CD4-positive, alpha-beta T cell treated with Interleukin-21 for 1 hour (primary cell): Measurements from ENCODE around the gene COLEC12.

Experiments used
- DNase-seq: peaks from one replicate; pipeline ENCODE4 v3.0.0-alpha.2; 2020

The COLEC12 gene

DNA sequence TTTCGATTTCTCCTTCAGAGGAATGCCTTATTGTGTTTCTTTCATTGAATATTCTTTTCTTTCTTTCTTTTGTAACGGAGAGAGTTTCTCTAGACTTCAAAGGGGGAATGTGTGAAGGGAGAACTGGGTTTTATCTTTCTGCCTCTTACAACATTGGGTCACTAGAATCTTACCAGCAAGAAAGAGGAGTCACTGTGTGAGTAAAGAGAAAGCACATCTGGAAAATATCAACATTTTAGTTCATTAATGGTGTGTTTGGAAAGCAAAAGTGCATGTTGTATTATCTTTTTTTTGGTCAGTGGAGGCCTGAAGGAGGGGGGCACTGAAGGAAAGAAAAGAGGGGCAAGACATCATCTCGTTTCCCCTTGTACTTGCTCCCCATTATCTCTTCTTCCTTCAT lies 146.0 kb downstream of the COLEC12 start:
- no peak for DNase-seq

GRCh38 chr18:354003-354402 lies 146.5 kb downstream of the COLEC12 start:
- no peak for DNase-seq

DNA sequence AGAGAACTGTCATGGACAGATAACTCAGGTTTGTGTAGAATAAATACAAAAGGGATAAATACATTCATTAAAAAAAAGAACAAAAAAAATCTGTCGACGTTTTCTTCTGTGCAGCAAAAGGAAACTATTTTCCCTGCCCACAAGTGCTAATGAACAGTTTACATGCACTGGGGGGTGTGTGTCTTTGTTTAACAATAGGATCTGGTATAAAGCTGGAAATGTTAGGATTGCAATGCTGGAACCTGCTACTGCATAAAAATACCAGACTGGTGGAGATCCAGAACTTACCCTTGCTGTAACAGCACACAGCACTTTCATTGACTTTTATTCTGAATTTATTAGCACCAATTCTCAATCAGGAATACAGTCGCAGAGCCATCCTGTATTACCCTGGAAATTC lies 148.1 kb downstream of the COLEC12 start:
- DNase-seq = no peak

DNA sequence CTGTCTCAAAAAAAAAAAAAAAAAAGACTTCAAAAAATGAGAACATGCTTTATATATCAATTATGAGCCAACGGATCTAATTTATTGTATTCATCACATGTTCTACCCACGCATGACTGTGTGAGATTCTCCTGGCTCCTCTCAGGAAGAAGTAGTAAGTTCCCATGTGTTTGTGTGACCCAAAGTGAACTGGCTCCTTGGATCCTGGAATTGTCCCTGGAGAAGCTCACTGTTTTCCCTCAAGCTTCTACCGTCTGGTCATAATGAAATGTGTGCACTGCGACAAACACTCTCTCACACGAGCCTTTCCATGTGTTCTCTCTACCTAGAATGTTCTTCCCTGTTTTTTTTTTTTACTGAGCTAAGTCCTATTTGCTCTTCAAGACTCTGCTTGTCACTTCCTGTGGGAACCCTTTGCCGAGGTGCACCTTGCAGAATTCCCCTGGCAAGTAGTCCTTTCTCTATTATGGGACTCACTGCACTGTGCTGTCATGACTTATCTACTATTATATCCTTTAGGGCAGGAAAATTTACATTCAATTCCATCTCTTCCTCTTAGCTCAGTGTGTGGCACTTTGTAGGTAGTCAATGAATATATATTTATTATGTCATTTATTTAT lies 149.4 kb downstream of the COLEC12 start:
- no peak for DNase-seq

DNA sequence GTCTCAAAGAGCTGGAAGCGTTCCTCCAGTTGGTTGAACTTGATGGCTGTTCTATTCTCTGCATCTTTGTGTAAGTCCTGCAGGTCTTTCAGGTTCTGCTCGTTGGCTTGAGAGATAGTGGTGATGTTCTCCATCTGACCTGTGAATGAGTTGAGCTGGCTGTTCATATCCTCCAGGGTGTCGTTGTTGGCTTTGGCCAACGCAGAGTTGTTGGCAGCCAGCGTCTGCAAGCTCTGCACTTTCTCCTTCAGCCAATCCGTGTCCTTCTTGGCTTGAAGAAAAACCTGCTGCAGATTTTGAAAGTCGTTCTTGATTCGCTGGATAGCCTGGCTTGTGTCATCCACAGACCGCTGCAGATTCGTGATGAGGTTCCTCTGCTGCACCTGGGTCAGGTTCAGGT lies 153.9 kb downstream of the COLEC12 start:
- no peak for DNase-seq

DNA sequence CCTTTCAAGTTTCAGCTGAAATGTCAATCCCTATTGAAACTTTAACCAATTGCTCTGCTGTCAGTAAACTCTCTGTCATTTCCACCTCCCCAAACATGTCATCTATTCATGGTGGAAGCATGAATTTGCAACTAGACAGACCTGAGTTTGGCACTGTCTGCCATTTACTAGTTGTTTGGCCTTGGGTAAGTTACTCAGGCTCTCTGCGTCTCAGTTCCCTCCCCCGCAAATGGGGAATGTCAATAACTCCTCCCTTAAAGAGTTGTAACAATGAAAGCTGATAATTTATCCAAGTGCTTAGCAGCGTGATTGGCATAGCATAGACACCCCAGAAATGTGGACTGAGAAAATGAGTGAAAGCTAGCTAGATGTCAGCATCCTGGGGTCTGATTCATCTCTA lies 159.4 kb downstream of the COLEC12 start:
- no peak for DNase-seq

- no peak for DNase-seq
Measured at GRCh38 chr18:340044-340443, 160.5 kb downstream of the COLEC12 start.

DNA sequence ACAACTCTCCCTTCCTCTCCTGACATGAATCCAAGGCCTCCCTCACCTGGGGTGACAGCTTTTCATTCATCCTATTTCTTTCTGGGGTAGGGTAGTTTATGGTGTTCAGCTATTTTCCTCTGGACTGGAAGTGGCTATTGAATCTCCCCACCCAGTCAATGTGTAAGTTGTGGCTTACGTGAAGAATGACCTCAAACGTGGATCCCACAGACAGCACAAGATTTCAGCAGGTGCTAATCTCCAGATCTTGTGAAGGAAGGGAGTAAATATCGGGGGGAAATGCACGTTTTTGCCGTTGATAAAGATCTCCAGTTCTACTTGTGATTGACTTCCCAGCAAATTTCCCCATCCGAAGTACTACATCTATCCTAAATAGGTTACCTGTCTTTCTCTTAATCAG lies 161.3 kb downstream of the COLEC12 start:
- DNase-seq = no peak

DNA sequence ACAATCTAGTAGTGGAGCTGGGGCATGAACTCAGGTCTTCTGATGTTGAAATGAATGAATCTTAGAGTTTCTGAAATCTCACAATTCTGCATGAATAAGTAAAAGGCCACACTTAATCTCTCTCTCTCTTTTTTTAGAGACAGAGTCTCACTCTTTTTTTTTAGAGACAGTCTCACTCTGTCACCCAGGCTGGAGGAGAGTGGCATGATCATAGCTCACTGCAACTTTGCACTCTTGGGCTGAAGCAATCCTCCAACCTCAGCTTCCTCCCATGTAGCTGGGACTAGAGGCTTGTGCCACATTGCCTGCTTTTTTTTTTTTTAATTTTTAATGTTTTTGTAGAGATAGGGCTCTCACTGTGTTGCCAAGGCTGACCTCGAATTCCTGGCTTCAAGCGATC lies 163.8 kb downstream of the COLEC12 start:
- DNase-seq = no peak

DNA sequence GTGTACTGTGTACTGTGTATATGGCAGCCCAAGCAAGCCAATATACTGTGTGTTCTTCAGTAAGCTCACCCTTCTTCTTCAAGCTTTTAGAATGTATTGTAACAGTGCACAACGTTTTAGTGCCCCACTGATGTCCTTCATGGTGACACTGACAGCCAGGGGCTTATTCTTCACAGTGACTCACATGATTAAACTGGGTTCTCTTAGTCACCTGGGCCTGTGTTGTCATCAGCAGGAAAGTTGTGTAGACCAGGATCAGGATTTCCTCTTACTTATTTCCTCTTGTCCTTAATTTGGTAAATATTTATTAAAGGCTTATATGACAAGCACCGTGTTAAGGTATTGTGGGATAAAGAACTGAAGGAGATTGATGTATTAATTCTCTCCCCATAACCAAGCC lies 164.8 kb downstream of the COLEC12 start:
- no peak for DNase-seq

DNA sequence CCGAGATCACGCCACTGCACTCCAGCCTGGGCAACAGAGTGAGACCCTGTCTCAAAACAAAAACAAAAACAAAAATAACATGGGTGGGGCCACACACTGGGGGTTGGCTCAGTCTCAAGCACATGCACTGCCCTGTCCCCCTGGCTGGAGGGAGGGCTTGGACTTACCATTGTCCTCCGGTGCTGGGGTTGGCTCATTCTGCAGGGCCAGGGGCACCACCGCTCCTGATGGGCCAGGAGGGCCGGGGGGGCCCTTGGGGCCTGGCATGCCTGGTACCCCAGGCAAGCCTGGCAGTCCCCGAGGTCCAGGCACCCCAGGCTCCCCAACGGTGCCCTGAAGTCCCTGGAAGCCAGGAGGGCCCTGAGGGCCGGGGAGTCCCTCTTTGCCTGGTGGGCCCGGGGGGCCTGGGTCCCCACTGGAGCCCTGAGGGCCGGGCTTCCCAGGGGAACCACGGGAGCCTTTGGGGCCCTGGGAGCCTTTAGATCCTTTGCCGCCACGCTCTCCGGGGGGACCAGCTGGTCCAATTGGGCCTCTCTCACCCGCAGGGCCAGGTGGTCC lies 165.8 kb downstream of the COLEC12 start:
- DNase-seq = no peak

GRCh38 chr18:332721-333510 lies 167.6 kb downstream of the COLEC12 start:
- no peak for DNase-seq

GRCh38 chr18:332007-332406 lies 168.5 kb downstream of the COLEC12 start:
- DNase-seq = no peak

DNA sequence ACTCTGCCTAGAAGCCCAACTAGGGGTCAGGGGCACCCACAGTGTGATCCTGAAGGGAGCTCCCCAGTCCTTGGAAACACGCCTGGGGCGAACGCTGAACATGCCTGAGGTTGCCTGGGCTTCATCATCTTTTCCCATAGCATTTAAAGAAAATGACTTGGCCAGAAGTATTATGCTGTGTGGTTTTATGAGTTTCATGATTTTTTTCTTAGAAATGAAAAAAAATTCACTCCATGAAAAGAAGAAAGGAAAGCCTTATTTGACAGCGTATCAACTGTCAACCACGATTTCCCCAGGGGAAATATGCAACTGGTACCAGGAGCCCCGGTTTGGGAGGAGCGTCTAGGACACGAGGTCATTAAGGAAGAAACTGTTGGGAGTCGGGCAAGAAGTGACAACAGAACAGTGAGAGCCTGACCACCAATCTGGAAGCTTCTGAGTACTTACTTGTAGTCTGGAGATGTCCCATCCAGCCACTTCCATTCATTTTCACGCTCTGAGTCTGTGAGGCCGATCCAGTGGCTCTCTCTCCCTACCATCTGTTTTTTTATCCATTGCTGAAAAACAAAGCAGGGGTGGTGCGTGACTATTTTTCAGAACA lies 169.2 kb downstream of the COLEC12 start:
- no peak for DNase-seq

DNA sequence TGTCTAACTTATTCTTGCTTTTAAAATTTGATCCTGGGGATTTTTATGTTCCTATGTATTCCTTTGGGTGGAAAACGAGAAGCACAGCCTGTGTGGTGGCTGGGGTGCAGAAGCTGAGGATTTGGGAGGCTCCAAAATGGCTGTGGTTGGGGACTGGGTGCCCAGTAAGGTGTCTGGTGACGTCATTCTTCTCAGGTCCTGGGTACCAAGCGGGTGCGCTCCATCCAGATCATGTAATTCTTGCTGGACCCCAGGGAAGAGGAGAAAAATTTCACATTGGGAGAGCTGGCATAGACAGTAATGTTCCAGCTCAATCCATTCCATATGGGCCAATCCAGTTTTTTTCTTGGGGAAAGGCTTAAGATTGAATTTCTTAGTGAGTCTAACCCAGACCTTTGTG lies 171.6 kb downstream of the COLEC12 start:
- DNase-seq = no peak

DNA sequence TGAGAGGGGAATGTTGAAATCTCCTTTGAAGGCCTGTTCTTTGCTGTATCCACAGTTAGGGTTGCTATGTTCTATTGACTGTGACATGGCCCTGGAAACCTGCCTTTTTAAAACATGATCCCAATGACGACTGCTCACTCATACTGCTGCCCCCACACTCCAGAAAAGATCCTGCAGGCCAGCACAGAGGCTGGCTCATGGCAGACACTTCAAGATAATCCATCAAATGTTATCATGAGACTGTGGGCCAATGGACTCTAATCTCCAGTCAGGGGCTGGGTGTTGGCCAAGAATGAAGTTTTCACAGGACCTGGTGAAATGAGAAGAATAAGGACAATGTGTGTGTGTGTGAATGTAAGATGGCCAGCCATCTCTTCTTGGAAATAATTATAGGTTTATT lies 173.7 kb downstream of the COLEC12 start:
- DNase-seq = no peak

DNA sequence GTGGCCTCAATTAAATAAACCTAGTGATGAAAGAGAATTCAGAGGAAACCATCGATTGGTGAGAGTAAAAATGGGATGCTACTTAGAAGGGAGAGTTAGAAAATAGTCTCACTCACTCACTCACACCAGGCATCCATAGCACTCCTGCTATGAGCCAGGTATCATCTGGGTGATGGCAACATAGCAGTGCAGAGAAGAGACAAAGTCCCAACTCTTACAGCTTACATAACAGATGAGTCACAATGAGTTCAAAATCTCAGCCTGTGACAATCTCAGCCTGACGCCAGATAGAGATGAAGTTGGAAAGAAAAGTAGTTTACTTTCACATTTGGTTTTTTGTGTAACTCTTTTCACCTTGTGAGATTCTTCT lies 177.3 kb downstream of the COLEC12 start:
- no peak for DNase-seq

DNA sequence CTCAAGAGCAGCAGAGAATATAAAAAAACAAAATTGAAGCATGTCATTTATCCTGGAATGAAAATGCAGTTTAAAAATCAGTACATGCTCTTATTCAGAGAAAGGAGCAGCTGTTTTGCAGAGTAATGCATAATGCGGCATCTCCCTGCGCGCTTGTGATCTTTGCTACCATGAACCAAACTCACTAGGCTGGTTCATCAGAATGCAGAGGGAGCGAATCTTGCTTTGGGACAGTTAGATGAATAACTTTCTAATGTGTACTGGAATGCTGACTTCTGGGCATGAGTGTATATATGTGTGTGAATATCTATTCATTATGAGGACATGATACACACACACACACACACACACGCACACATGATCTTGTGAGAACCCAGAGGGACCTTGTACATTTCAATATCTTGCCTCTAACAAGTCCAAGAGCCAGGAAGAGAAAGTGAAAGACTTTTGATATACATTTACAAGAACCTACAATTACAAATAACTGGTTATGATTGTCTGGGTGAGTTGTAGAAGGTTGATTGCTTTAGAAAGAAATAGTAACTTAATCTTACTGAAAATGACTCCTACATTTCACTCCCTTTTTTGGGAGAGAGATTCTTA lies 178.5 kb downstream of the COLEC12 start:
- DNase-seq = no peak

- DNase-seq = no peak
Measured at GRCh38 chr18:320155-320554, 180.3 kb downstream of the COLEC12 start.

DNA sequence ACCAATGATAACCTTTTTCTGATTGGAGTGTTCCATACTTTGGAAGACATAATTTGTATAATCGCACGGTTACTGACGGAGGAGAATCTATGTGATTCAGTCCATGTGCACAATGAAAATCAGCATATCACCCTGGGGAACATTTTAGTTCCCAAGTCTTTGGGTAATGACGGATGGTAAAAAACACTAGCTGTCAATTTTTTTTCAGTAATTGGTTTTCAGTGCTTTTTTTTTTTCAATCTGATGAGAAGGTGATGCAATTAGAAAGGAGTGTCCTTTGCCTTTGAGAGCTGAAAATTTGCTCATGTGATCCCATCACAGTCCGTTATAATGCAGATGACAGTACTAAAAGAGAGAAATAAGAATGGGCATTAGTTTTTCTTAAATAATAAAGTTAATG lies 180.8 kb downstream of the COLEC12 start:
- no peak for DNase-seq

- no peak for DNase-seq
Measured at GRCh38 chr18:318791-319291, 181.7 kb downstream of the COLEC12 start.

DNA sequence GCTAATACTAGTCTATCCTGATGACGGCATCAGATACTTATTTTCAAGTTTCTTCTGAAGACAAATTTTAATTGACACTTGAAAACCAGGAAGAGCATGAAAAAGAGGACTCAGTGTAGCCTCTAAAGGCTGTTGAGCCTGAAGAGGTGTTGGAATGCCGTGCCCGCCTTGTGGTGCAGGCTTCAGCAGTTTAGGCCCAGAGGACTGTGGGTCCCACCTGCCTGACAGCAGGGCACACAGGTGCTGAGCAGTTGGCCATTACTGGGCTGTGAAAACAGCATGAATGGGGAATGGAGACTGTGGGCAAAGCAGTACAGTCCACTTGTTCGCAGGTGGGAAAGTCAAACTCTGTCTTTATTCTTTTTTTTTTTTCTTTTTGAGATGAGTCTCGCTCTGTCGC lies 182.9 kb downstream of the COLEC12 start:
- DNase-seq = no peak

GRCh38 chr18:316393-316792 lies 184.1 kb downstream of the COLEC12 start:
- DNase-seq = no peak

- DNase-seq = no peak
Measured at GRCh38 chr18:313931-314330, 186.6 kb downstream of the COLEC12 start.
